HG03280 (cell line): ENCODE measurements around the gene RNU1-4.
"Not testable (repeated sequence)": the region's sequence is repeated elsewhere in the genome, so short reads cannot be mapped to it uniquely, and the experiment has no call there.

ENCODE experiments used
- ATAC-seq: cut with Tn5 transposase; IDR thresholded peaks from one replicate; pipeline ENCODE4 v1.9.1; 2021; ENCODE audit warnings: mild to moderate bottlenecking, moderate library complexity; ENCODE audit not compliant: unreplicated experiment

The RNU1-4 gene

DNA sequence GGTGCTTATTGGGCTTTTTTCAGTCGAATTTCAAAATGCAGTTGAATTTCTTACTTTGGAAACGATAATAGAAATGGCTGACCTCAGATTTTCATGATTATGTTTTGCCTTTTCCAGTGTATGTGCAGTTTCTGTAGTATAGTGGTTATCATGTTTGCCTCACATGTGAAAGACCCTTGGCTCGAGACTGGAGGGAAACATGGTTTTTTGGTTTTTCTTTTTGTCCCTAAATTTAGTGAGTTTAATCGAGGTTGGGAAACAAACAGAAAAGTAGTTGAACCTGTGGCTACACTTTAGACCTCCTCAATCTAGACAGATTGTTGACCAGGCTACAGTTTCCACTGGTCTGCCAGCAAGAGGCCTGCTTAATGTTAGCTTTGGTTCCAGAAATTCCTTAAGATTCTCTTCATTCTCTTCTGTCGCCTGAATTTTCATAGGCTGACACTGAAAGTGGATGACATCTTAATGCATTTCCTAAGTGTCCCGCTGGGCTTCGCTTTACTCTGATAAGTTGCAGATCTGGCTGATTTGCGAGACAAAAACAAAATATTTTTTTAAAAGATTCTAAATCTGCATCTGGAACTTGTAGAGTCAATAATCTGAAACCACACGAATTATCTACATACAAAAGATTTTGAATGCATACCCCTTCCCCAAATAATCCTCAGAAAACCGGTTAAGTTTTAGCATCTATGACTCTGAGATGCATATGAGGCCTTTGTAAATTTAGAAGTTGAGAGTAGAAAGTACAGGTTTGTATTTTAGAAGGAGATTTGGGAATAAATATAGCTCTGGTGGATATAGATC, 14.7 kb upstream of the RNU1-4 start:
- ATAC-seq: not testable (repeated sequence)

DNA sequence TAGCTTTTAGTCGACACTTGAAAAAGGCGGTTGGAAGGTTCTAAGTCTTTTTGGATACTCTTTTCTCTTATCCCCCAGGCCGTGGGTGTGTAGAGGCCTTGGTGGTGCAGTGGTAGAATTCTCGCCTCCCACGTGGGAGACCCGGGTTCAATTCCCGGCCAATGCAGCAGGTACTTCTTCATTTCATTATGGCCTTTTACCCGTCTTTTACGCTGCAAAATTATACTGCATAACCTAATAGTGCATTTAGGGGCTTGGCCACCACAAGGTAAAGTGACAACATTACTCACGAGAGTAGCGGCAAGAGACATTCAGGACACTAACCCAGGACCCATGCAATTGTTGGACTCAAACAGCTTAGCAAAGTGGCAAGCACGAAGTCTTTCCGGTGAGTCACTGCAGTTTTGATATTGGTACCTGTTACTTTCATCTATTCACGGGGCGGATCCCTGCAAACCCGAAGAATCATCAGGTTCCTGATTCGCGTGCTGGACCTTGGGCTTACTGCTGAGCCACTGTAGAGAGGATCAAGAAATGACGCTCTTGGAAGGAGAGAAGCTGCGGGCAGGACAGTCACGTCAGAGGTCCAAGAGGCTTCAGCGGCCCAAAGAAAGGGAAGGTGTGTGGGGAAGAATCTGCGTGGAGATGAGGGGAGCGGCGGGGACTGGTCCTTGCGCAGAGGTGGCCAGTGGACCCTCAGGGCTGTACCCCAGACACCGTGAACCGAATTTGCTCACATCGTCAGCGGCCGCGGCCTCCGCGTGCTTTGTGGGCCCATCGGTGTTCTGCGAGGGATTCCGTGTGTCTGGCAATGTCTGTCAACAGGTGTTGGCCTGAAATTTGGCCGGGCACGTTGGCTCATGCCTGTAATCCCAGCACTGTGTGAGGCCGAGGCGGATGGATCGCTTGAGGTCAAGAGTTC, 12.9 kb upstream of the RNU1-4 start:
- ATAC-seq: no peak

DNA sequence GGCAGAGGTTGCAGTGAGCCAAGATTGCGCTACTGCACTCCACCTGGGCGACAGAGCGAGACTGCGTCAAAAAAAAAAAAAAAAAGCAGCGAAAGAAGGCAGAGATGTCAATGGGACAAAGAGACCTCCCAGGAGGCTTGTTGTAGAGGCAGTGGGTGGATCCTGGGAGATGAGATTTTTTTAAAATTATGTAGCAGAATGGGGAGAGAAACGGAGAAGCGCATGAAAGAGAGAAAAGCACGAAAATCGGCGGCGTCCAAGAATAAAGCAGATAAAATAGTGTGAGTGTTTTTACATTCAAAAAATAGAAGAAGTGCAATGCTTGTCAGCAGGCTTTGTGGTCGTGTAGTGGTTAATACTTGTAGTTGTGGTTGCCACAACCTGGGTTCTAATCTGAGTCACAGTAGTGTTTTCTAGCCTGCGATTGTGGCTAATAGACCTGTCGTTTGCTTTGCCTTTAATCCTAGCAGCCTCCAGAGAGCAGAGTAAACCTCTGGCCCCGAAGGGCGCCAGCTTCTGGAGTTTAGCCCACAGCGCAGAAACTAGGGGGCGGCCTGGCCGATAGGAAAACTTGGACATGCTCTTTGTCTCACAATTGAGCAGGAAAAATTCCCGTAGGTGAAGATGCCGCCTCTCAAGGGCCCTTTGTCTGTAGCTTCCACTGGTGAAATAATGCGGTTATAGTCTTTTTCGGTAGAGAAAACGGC, 11.9 kb upstream of the RNU1-4 start:
- ATAC-seq: peak; percentile 55

DNA sequence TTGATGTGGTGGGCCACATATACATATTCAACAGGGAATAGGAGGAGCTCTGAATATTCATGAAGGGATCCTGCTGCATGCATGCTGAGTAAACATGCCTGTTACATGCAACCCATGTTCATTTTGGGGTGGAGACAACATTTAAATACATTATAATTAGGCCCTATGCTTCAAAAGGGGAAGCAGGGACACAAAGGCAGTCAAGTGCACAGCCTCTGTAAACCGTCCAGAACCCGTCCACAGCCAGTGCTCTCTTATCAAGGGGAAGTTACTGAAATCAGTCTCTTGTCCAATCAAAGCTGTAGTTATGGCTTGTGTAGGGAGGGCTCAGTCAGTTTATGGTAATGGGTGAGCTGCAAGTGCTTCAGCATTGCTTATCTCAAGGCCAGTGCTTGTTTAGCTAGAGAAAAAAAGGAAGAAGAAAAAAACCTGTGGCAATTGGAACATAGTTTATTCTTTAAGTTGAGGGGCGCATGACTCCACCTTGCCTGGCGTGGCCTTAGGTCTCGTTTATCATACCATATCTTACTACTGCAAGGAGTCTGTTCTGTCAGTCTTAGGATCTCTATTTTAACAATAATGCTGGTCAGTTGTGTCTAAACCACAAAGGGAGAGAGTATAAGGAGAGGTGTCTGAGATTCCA, 7.9 kb upstream of the RNU1-4 start:
- ATAC-seq: not testable (repeated sequence)

DNA sequence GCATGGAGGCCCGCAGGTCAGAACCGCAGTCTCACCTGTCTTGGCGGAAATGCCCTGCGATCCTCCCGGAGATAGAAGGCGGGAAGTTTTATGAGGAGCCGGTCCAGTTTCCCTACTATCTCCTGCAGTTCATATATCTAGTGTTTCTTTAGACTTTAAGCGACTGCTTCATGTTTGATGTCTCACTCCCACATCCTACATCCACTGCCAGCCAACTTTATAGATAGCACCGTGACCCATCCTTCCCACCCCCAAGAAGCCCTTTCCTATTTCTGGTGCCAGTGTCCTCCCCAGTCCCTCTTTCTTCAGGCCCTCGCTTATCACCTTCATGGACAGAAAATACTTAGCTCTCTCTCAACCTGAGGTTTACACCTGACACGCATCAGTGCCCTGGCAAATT, 914 bp downstream of the RNU1-4 start:
- not testable (repeated sequence) for ATAC-seq

DNA sequence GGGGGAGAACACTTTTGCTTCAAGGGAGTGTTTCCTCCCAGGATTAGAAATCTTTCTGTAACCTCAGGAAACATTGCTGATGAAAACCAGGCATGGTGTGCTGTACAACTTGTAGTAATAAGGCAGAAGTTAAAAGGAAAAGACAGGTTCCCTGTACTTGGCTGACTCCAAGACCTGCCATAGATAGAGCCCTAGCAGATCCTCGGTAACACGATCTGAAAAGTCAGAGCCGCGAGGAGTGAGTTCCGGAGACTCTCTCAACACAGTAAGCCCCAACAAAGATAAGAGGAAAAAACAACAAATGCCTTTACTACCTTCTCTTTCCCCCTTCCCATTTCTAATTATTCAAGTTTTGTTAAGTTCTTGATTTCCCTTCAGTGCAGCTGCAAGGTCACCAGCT, 7.3 kb downstream of the RNU1-4 start:
- ATAC-seq: not testable (repeated sequence)

DNA sequence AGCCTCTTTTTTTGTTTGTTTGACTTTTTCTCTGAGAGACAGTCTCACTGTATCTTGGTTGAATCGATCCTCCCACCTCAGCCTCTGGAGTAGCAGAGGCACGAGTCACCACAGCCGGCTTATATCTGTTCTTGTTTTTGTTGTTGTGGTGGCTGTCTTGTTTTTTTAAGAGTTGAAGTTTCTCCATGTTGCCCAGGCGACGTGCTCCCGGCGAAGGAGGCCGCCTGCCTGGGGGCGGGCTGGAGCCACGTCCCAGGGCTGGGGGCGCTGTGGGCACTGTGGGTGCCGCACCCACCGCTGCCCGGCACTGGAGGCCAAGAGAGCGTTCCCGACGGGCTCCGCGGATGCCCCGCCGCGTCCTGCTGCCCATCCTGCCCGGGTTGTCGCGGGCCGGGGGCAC, 8.4 kb downstream of the RNU1-4 start:
- not testable (repeated sequence) for ATAC-seq

DNA sequence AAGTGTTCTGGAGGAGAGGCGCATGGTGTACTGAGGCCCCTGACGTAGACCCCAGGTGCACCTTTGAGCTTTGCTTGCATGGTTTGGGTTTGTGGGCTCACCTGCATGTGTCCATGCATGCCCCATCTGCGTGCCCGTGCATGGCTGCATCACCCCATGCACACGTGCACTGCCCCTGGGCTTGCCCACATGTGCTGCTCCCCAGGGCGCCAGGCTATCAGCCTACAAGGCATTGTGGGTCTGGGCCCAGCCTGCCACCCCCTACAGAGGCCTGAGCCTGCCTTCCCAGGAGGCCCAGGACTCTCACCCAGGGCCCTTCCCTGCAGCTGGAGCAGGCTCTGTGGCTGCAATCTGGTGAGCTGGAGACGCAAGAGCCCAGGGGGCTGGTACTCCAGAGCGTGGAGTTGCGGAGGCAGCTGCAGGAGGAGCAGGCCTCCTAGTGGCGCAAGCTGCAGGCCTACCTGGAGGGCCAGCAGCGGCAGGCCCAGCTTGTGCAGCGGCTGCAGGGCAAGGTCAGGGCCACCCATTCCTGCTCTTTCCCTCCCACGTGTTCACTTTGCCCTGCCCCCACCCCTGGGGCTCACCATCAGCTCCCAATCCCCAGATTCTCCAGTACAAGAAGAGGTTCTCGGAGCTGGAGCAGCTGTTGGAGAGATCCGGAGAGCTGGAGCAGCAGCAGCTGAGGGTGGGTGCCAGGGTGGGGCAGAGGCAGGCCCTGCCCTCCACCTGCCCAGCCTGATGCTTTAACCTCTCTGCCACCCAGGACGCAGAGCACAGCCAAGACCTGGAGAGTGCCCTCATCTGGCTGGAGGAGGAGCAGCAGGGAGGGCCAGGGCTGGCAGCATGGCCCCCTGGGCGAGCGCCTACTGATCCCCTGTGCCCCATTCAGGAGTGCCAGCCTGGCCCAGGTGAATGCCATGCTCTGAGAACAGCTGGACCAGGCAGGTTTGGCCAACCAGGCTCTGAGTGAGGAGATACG, 9.9 kb downstream of the RNU1-4 start:
- ATAC-seq: not testable (repeated sequence)

DNA sequence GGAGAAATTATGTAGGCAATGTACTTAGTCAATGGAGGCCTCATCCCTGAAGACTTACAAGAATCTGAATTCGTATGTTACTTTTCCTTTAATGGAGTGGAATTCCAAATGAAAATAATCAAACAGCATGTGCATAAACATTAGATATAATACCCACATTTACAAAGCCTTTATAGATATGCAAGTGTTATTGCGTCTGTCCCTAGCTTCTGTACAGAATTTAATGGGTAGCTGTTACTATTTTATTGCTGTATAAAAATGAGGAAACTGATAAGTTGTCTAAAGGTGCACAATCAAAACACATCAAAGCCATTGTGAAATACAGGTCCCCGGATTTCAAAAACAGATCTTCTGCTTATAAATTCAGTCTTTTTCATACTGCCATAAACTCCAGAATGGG, 12.5 kb downstream of the RNU1-4 start:
- ATAC-seq: not testable (repeated sequence)

DNA sequence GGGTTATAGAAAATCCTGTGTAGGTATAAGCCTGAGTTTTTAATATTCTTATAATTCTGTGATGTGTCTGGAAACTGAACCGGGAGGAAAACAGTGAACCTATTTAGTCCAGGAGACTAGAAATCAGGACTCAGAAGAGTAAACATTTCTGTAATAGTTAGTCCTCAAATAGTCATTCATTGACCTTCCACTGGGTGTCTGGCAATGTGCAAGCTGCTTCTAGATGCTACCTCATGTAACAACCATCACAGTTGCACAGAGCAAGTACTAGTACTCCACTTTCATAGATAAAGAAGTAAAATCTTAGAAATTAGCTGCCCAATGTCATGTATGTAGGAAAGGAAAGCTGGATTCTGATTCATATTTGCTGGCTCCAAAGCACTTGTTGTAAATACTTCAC, 15.1 kb downstream of the RNU1-4 start:
- ATAC-seq: not testable (repeated sequence)

DNA sequence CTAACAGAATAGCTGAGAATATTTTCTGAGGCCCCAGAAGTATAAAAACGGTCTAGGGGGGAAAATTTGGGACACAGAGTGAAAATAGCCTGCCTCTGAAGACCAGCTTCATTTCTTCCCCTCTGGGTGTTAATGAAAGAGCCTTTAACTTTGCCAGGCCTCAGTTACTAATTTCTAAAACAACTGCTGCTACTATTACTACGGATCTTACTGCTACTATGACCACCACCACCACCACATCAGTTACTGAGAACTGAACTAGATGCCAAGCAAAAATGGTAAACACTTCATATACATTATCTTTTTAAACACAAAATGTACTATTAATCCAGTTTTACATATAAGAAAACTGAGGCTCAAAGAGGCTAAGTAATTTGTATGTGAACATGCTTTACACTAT, 15.6 kb downstream of the RNU1-4 start:
- not testable (repeated sequence) for ATAC-seq

DNA sequence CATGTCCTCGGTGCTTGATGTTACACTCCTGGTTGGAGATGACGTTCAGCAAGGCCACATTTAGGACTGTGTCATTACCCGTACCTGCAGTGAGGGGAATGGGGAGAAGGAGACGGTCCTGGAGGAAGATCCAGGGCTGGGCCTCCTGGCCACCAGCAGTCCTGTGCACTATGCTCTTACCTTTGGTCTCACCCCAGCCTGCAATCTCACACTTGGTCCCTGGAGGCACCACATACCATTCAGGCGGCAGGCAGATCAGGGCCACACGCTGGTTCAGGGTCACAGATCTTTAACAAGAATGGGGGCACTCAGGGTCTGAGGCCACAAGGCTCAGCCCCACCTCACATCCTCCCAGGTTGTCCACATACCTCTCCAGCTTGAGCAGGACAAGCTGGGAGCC, 17.3 kb downstream of the RNU1-4 start:
- not testable (repeated sequence) for ATAC-seq

DNA sequence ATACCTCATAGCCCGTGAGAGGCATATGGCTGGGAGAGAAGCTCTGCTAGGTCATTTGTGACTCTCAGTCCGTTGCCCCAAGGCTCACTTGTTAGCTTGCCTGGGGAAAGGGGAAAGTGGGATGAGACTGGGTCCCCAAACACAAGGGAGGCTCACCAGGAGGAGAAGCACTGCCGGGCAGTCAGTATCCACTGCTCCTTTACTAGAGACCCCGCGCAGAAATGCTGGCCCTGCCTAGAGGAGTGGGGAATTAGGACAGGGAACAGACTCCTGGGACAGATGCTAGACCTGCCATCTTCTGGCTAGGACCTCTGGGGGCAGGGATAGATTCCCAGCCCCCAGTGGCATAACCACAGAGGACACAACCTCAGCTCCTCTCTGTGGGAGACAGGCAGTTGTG, 17.7 kb downstream of the RNU1-4 start:
- not testable (repeated sequence) for ATAC-seq

DNA sequence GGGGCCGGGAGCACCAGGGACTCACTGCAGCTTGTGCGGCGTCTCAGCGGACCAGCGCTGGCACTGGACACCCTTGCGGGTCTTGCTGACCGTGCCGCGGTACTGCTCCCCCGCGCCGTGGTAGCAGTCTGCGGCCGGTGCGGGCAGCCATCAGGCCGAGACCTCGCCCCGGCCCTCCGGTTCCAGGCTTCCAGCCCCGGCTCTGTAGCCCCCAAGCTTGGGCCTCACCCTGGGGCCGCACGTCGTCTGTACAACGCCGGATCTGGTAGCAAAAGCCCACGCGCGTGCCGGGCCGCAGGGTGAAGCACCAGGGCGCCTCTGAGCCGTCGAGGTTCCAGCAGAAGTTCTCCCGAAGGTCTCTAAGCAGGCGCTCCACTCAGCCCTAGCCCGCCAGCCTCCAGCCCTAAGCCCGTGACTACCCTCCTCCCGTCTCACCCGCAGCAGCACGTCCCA, 18.8 kb downstream of the RNU1-4 start:
- not testable (repeated sequence) for ATAC-seq

DNA sequence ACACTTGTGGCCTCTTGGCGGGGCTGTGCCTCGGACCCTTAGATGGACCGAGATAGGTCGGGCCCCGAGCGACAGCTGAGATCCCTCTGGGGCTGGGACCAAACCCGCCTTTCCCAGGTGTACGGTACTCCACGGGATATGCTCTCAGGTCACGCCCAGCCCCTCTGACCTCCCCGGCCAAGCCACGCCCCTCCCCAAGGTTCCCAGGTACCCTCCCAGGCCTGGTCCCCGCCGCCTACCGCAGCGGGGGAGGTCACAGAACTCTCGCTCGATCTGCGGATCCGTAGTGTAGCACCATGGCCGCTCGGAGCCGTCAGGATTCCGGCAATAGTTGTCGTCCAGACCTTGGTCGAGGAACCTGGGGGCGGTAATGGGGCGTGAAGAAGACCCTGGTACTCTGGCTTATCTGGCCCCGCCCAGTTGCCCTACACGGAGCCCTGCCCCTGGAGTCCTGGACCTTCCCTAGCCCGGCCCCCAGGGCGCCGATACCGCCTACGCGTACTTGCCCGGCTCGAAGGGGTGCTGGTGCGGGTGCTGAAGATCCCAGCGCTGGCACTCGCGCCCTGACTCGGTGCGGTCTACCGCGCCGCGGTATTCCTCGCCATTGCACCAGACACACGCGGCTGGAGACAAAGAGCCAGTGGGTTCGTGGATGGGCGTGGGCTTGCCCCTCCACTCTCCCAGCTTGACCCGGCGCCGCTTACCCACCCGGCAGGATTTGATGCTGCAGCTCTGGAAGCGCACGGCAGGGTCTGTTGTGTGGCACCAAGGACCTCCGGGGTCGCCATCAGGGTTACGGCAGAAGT, 19.5 kb downstream of the RNU1-4 start:
- not testable (repeated sequence) for ATAC-seq

DNA sequence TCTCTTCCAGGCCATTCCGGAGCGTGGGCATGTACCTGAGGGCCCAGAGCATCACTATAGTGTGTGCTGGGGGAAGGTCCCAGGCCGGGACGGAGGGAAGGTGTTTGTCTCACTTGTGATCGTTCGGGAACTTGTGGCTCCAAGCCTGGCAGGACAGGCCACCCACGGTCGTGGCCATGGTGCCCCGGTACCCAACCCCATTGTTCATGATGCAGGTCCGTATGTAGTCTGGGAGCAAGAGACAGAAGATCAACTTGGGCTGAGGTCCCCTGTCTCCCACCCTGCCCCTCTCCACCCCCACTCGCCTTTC, 20.1 kb downstream of the RNU1-4 start:
- not testable (repeated sequence) for ATAC-seq

DNA sequence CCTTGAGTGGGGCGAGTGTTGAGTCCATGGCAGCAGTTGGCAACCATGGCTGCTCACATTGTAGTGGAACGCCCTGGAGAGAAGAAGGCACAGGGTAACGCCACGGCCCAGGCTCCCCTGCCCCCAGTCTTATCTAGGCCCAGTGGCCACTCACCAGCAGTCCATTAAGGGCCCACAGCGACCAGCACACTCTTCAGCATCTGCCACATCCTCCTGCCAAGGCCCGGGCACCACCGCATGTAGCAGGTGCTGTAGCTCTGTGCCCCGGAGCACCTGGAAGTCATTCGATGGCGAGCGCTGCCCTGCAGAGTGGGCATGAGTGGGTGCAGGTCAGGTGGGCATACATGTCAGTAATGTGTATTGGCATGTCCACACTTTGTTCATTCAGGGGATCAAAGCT, 20.5 kb downstream of the RNU1-4 start:
- ATAC-seq: not testable (repeated sequence)

DNA sequence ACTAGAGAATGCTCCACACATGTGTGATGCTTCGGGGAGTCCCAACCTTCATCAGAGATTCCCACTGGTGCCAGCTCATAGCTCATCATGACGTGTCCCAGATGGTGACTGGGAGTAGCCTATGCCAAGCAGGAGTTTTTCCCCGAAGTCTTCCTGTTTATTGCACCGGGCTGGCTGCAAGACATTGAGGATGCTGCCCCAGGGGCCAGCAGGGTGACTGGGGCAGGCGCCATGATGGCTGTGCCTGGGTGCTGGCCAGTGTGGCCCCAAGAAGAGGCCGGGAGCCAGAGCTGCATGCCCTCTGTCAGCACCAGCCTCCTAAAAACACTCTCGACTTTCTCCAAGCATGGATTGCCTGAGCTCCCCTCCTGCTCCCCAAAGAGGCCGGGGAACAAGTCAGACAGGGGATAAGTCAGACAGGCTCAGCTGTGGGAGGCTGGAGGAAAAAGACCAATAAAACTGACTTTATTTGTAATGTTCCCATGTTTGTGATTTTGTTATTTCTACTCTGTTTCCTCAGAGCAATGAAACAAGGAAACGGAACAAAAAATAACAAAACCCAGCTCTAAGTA, 24.0 kb downstream of the RNU1-4 start:
- not testable (repeated sequence) for ATAC-seq
